Measurements from ENCODE around the gene TRAPPC8. TPM values are rescaled to one million over a fixed set of nuclear protein-coding genes. Genes with fewer than 3 reads are reported as not detected.

Gene TRAPPC8
- total RNA-seq, 8 experiments from 2014 or later: 16.9 to 35.4 (median 24.1) TPM

GRCh38 chr18:31884020-31884419 is 58.9 kb downstream of the TRAPPC8 start:
- no peak overlapping the region for H3K4me3 ChIP-seq
- WGBS, 10 experiments: 8 to 100% (median 97%) methylated on average over 1 to 3 of the region's 4 CpGs
- in situ Hi-C loops (cut with MboI; ENCODE audit: low pct_unique_long_range_greater_than_20kb in 2 of 9, low sequenced_read_pairs in 9 of 9, unreplicated experiment in 9 of 9): no loop called here
- H3K4me1 ChIP-seq (replicated peaks in 1 of 2): no peaks in the 10 kb centered on the region
- H3K27ac ChIP-seq: no peak overlapping the region
- ATAC-seq (replicated peaks in 6 of 8): peak in 3 of 8 experiments; percentile 69 to 97 (median 94)

- no peak overlapping the region for H3K4me3 ChIP-seq
- no peaks in the 10 kb centered on the region for H3K4me1 ChIP-seq (replicated peaks in 1 of 2)
- WGBS, 10 experiments: 80 to 100% (median 89%) methylated on average over 1 of the region's 1 CpG; no CpG with 5 or more reads in 4 of the 10 experiments
- in situ Hi-C loops (cut with MboI; ENCODE audit: low pct_unique_long_range_greater_than_20kb in 2 of 9, low sequenced_read_pairs in 9 of 9, unreplicated experiment in 9 of 9): no loop called here
- no peak for ATAC-seq (replicated peaks in 6 of 8)
- H3K27ac ChIP-seq: no peak overlapping the region
Measured at GRCh38 chr18:31880186-31880898, 62.6 kb downstream of the TRAPPC8 start.

- no peak for ATAC-seq (replicated peaks in 6 of 8)
- in situ Hi-C loops (cut with MboI; ENCODE audit: low pct_unique_long_range_greater_than_20kb in 2 of 9, low sequenced_read_pairs in 9 of 9, unreplicated experiment in 9 of 9): no loop called here
- no peaks in the 10 kb centered on the region for H3K4me1 ChIP-seq (replicated peaks in 1 of 2)
- 85 to 100% (median 98%) methylated on average over 2 to 4 of the region's 4 CpGs for whole genome bisulfite sequencing, 10 experiments
- H3K27ac ChIP-seq: no peak overlapping the region
- H3K4me3 ChIP-seq: no peak overlapping the region
Measured at GRCh38 chr18:31878358-31878757, 64.6 kb downstream of the TRAPPC8 start.

GRCh38 chr18:31877900-31878299 is 65.0 kb downstream of the TRAPPC8 start:
- Histone ChIP-seq H3K27ac (no peak overlapping the region), H3K4me3 (no peak overlapping the region), H3K4me1 (replicated peaks in 1 of 2) (no peaks in the 10 kb centered on the region)
- WGBS, 10 experiments: 90 to 100% (median 96%) methylated on average over 2 to 5 of the region's 5 CpGs; no CpG with 5 or more reads in 2 of the 10 experiments
- in situ Hi-C loops (cut with MboI; ENCODE audit: low pct_unique_long_range_greater_than_20kb in 2 of 9, low sequenced_read_pairs in 9 of 9, unreplicated experiment in 9 of 9): no loop called here
- no peak for ATAC-seq (replicated peaks in 6 of 8)

GRCh38 chr18:31876707-31877106 is 66.2 kb downstream of the TRAPPC8 start:
- no peak overlapping the region for H3K27ac ChIP-seq
- 20 to 100% (median 82%) methylated on average over 1 to 2 of the region's 4 CpGs; no CpG with 5 or more reads in 5 of the 10 experiments for WGBS, 10 experiments
- peak in 2 of 8 experiments; percentile 82 to 89 for ATAC-seq (replicated peaks in 6 of 8)
- in situ Hi-C loops (cut with MboI; ENCODE audit: low pct_unique_long_range_greater_than_20kb in 2 of 9, low sequenced_read_pairs in 9 of 9, unreplicated experiment in 9 of 9): no loop called here
- no peaks in the 10 kb centered on the region for H3K4me1 ChIP-seq (replicated peaks in 1 of 2)
- no peak overlapping the region for H3K4me3 ChIP-seq

- no peaks in the 10 kb centered on the region for H3K4me1 ChIP-seq (replicated peaks in 1 of 2)
- H3K4me3 ChIP-seq: no peak overlapping the region
- no peak overlapping the region for H3K27ac ChIP-seq
- in situ Hi-C loops (cut with MboI; ENCODE audit: low pct_unique_long_range_greater_than_20kb in 2 of 9, low sequenced_read_pairs in 9 of 9, unreplicated experiment in 9 of 9): no loop called here
- 64 to 100% (median 92%) methylated on average over 1 to 2 of the region's 2 CpGs; no CpG with 5 or more reads in 3 of the 10 experiments for WGBS, 10 experiments
- ATAC-seq (replicated peaks in 6 of 8): no peak
Measured at GRCh38 chr18:31875301-31875700, 67.6 kb downstream of the TRAPPC8 start.

- no peak for ATAC-seq (replicated peaks in 6 of 8)
- no peak overlapping the region for H3K27ac ChIP-seq
- H3K4me3 ChIP-seq: no peak overlapping the region
- no peaks in the 10 kb centered on the region for H3K4me1 ChIP-seq (replicated peaks in 1 of 2)
- WGBS, 10 experiments: 92 to 100% (median 100%) methylated on average over 1 of the region's 1 CpG; no CpG with 5 or more reads in 1 of the 10 experiments
- in situ Hi-C loops (cut with MboI; ENCODE audit: low pct_unique_long_range_greater_than_20kb in 2 of 9, low sequenced_read_pairs in 9 of 9, unreplicated experiment in 9 of 9): no loop called here
Measured at GRCh38 chr18:31863103-31863502, 79.8 kb downstream of the TRAPPC8 start.

- Histone ChIP-seq H3K27ac (no peak overlapping the region), H3K4me3 (no peak overlapping the region), H3K4me1 (replicated peaks in 1 of 2) (no peaks in the 10 kb centered on the region)
- peak in 2 of 8 experiments; percentile 31 to 38 for ATAC-seq (replicated peaks in 6 of 8)
- in situ Hi-C loops (cut with MboI; ENCODE audit: low pct_unique_long_range_greater_than_20kb in 2 of 9, low sequenced_read_pairs in 9 of 9, unreplicated experiment in 9 of 9): no loop called here
Measured at GRCh38 chr18:31860488-31860887, 82.4 kb downstream of the TRAPPC8 start.

GRCh38 chr18:31857526-31858106 is 85.3 kb downstream of the TRAPPC8 start:
- Histone ChIP-seq H3K4me1 (replicated peaks in 1 of 2) (no peaks in the 10 kb centered on the region), H3K4me3 (no peak overlapping the region), H3K27ac (no peak overlapping the region)
- no peak for ATAC-seq (replicated peaks in 6 of 8)
- in situ Hi-C loops (cut with MboI; ENCODE audit: low pct_unique_long_range_greater_than_20kb in 2 of 9, low sequenced_read_pairs in 9 of 9, unreplicated experiment in 9 of 9): no loop called here
- 82 to 100% (median 98%) methylated on average over 2 to 6 of the region's 6 CpGs for WGBS, 10 experiments

- Histone ChIP-seq H3K4me3 (no peak overlapping the region), H3K4me1 (replicated peaks in 1 of 2) (no peaks in the 10 kb centered on the region), H3K27ac (no peak overlapping the region)
- ATAC-seq (replicated peaks in 6 of 8): no peak
- 69 to 100% (median 85%) methylated on average over 1 of the region's 1 CpG for WGBS, 10 experiments
- in situ Hi-C loops (cut with MboI; ENCODE audit: low pct_unique_long_range_greater_than_20kb in 2 of 9, low sequenced_read_pairs in 9 of 9, unreplicated experiment in 9 of 9): no loop called here
Measured at GRCh38 chr18:31850844-31851243, 92.1 kb downstream of the TRAPPC8 start.

- Histone ChIP-seq H3K4me3 (no peak overlapping the region), H3K27ac (no peak overlapping the region), H3K4me1 (replicated peaks in 1 of 2) (no peaks in the 10 kb centered on the region)
- in situ Hi-C loops (cut with MboI; ENCODE audit: low pct_unique_long_range_greater_than_20kb in 2 of 9, low sequenced_read_pairs in 9 of 9, unreplicated experiment in 9 of 9): no loop called here
- 67 to 100% (median 94%) methylated on average over 1 to 2 of the region's 2 CpGs; no CpG with 5 or more reads in 1 of the 10 experiments for WGBS, 10 experiments
- no peak for ATAC-seq (replicated peaks in 6 of 8)
Measured at GRCh38 chr18:31840499-31840898, 102.4 kb downstream of the TRAPPC8 start.

- in situ Hi-C loops (cut with MboI; ENCODE audit: low pct_unique_long_range_greater_than_20kb in 2 of 9, low sequenced_read_pairs in 9 of 9, unreplicated experiment in 9 of 9): no loop called here
- Histone ChIP-seq H3K4me3 (no peak overlapping the region), H3K27ac (no peak overlapping the region), H3K4me1 (replicated peaks in 1 of 2) (no peaks in the 10 kb centered on the region)
- no peak for ATAC-seq (replicated peaks in 6 of 8)
- WGBS, 10 experiments: 84 to 100% (median 93%) methylated on average over 2 to 3 of the region's 3 CpGs; no CpG with 5 or more reads in 2 of the 10 experiments
Measured at GRCh38 chr18:31837879-31838278, 105.0 kb downstream of the TRAPPC8 start.

GRCh38 chr18:31835528-31836133 is 107.3 kb downstream of the TRAPPC8 start:
- WGBS, 10 experiments: 88 to 100% (median 100%) methylated on average over 1 to 4 of the region's 4 CpGs
- in situ Hi-C loops (cut with MboI; ENCODE audit: low pct_unique_long_range_greater_than_20kb in 2 of 9, low sequenced_read_pairs in 9 of 9, unreplicated experiment in 9 of 9): no loop called here
- Histone ChIP-seq H3K4me3 (no peak overlapping the region), H3K4me1 (replicated peaks in 1 of 2) (no peaks in the 10 kb centered on the region), H3K27ac (no peak overlapping the region)
- ATAC-seq (replicated peaks in 6 of 8): peak in 3 of 8 experiments; percentile 29 to 76 (median 51)

Measured in motor neuron (in vitro differentiated cells).